Measurements from ENCODE around the gene THADA. TPM values are rescaled to one million over a fixed set of nuclear protein-coding genes. Genes with fewer than 3 reads are reported as not detected.

THADA gene, protein sequence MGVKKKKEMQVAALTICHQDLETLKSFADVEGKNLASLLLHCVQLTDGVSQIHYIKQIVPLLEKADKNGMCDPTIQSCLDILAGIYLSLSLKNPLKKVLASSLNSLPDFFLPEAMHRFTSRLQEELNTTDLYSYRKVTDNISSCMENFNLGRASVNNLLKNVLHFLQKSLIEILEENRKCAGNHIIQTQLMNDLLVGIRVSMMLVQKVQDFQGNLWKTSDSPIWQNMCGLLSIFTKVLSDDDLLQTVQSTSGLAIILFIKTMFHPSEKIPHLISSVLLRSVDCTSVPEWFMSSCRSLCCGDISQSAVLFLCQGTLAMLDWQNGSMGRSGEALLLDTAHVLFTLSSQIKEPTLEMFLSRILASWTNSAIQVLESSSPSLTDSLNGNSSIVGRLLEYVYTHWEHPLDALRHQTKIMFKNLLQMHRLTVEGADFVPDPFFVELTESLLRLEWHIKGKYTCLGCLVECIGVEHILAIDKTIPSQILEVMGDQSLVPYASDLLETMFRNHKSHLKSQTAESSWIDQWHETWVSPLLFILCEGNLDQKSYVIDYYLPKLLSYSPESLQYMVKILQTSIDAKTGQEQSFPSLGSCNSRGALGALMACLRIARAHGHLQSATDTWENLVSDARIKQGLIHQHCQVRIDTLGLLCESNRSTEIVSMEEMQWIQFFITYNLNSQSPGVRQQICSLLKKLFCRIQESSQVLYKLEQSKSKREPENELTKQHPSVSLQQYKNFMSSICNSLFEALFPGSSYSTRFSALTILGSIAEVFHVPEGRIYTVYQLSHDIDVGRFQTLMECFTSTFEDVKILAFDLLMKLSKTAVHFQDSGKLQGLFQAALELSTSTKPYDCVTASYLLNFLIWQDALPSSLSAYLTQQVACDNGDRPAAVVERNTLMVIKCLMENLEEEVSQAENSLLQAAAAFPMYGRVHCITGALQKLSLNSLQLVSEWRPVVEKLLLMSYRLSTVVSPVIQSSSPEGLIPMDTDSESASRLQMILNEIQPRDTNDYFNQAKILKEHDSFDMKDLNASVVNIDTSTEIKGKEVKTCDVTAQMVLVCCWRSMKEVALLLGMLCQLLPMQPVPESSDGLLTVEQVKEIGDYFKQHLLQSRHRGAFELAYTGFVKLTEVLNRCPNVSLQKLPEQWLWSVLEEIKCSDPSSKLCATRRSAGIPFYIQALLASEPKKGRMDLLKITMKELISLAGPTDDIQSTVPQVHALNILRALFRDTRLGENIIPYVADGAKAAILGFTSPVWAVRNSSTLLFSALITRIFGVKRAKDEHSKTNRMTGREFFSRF (N-terminal part only)
- total RNA-seq (ENCODE audit: low replicate concordance): 20.5 and 29.3 TPM in 2 replicates

DNA sequence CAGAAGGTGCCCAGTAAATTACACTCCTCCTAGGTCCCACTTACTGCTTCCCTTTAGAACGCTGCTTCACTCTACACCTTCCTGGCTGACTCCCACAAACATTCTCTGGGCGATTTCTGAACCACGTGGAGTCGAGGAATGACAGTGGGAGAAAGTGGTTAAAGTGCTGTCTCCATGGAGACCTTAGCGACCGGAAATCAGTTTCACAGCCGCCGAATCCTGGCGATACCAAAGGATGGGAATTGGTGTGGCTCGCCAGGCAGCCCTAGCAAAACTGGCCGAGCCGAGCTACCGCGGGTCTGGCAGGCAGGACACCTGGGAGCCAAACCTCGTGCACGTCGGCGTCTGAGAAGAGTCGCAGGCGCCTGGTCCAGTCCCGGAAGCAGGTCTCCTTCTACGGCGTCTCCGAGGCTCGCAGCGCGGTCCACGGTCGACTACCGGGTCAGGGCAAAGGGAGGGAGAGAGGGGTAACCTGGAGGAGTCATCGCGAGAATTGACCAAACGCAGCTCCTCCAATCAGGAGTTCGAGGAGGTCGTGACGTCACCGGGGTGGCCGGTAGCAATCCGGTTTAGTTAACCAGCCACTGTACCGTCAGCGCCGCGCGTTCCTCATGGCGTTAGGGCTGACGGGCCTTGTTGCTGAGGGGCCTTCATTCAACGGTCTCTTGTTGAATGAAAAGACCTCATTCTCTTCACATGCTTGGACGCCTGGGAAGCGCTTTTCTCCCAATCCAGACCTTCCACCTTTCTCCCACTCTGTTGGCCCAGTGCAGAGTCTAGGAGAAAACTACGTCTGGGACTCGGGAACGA lies at the start of gene THADA:
TSS of gene THADA (minus strand) at position 436 of the 810 bp plus-strand sequence. CDS start 3,646 bp downstream, outside the sequence.
- Mint-ChIP-seq H3K27ac (peak within 1 kb of the TSS; percentile 91), H3K4me3 (peak within 1 kb of the TSS; percentile 96), H3K4me1 (peaks cover 12% of the 10 kb centered on the region), H3K9me3 (no peaks in the 10 kb centered on the region), H3K36me3 (no peaks in the 10 kb centered on the region), H3K27me3 (ENCODE audit: insufficient read depth, low read depth) (no peaks in the 10 kb centered on the region)
- H3K4me2 ChIP-seq: peak within 1 kb of the TSS; percentile 87
- H3K79me2 ChIP-seq (ENCODE audit: low read depth): peaks cover 23% of the 10 kb centered on the region
- no peaks in the 10 kb centered on the region for H3K9me3 ChIP-seq (ENCODE audit: low read depth)
- H2AFZ ChIP-seq (replicated peaks): peak within 1 kb of the TSS; percentile 84
- DNase-seq (ENCODE audit: low spot score): peak; percentile 99
- peaks cover 7% of the 10 kb centered on the region for H4K20me1 ChIP-seq (ENCODE audit: low read depth)
- H3F3A ChIP-seq (ENCODE audit: low read depth): peaks cover 12% of the 10 kb centered on the region
- peaks cover 5% of the 10 kb centered on the region for H3K4me1 ChIP-seq
- H3K27me3 ChIP-seq: no peaks in the 10 kb centered on the region
- peak within 1 kb of the TSS; percentile 68 for H3K4me3 ChIP-seq
- peak within 1 kb of the TSS; percentile 74 for H3K9ac ChIP-seq
- TF ChIP-seq EZH2 (IDR thresholded peaks at IDR 0.05): no peak
- no peak for TF ChIP-seq EZH2phosphoT487 (IDR thresholded peaks at IDR 0.05)
- no peak for TF ChIP-seq CTCF (IDR thresholded peaks at IDR 0.05)
- H3K27ac ChIP-seq: peak within 1 kb of the TSS; percentile 93
- H3K36me3 ChIP-seq: peaks cover 7% of the 10 kb centered on the region

GRCh38 chr2:43643680-43644079 lies 47.8 kb upstream of the THADA start:
- no peaks in the 10 kb centered on the region for H3K36me3 Mint-ChIP-seq
- no peak overlapping the region for H3K27ac Mint-ChIP-seq
- H3F3A ChIP-seq (ENCODE audit: low read depth): no peaks in the 10 kb centered on the region

More at GRCh38 chr2:43643680-43644079, 47.8 kb upstream of the THADA start:
- H3K4me2 ChIP-seq: no peak overlapping the region
- no peak for DNase-seq (ENCODE audit: low spot score)
- Mint-ChIP-seq H3K9me3 (peaks cover 7% of the 10 kb centered on the region), H3K4me1 (no peaks in the 10 kb centered on the region), H3K27me3 (ENCODE audit: insufficient read depth, low read depth) (no peaks in the 10 kb centered on the region), H3K4me3 (no peak overlapping the region)
- H3K27me3 ChIP-seq: peaks cover 2% of the 10 kb centered on the region
- no peaks in the 10 kb centered on the region for H3K4me1 ChIP-seq
- no peaks in the 10 kb centered on the region for H4K20me1 ChIP-seq (ENCODE audit: low read depth)
- no peak overlapping the region for H2AFZ ChIP-seq (replicated peaks)
- no peak for TF ChIP-seq EZH2 (IDR thresholded peaks at IDR 0.05)
- TF ChIP-seq EZH2phosphoT487 (IDR thresholded peaks at IDR 0.05): no peak
- no peak for TF ChIP-seq CTCF (IDR thresholded peaks at IDR 0.05)
- no peak overlapping the region for H3K9ac ChIP-seq
- H3K4me3 ChIP-seq: no peak overlapping the region
- H3K9me3 ChIP-seq (ENCODE audit: low read depth): peaks cover 5% of the 10 kb centered on the region
- no peaks in the 10 kb centered on the region for H3K36me3 ChIP-seq
- H3K79me2 ChIP-seq (ENCODE audit: low read depth): no peaks in the 10 kb centered on the region
- H3K27ac ChIP-seq: no peak overlapping the region

Measured in neural progenitor cell (in vitro differentiated cells).